HEK293 (cell line): ENCODE data around the gene APEX2.

Experiments used
- CTCF ChIA-PET: fragments of 350-600 bp; formaldehyde crosslinking; extraction: SDS; loops from one replicate; lab custom pipeline; 2021; ENCODE audit warnings: antibody characterized with exemption; lab: Yijun Ruan, JAX
- POLR2A ChIA-PET: fragments of 300-600 bp; formaldehyde crosslinking; extraction: SDS; loops from one replicate; lab custom pipeline; 2020; ENCODE audit warnings: antibody characterized with exemption, inconsistent platforms; lab: Yijun Ruan, JAX
- H3K27ac ChIP-seq: fragments of 200-500 bp; sonication (Bioruptor generic); 2 replicates; pipeline ENCODE4 v1.5.1; 2014; ENCODE audit warnings: low read depth, low read length, control low read depth, inconsistent platforms; ENCODE audit errors: extremely low read depth
- H3K36me3 ChIP-seq, 2 experiments: fragments of 200-500 bp in 1 of 2; sonication (Bioruptor generic) in 1 of 2; 1 replicate in 1 of 2; 2 replicates in 1 of 2; pipeline ENCODE4 v1.5.1; 2014 to 2017; ENCODE audit warnings: inconsistent platforms in 2 of 2, low read length in 2 of 2; ENCODE audit not compliant: control insufficient read depth in 2 of 2, insufficient read depth in 1 of 2
- H3K4me1 ChIP-seq: fragments of 200-500 bp; sonication (Bioruptor generic); 2 replicates; pipeline ENCODE4 v1.5.1; 2014; ENCODE audit warnings: mild to moderate bottlenecking, low read length, inconsistent platforms; ENCODE audit not compliant: control insufficient read depth, insufficient read depth
- H3K4me3 ChIP-seq: 2 replicates; pipeline ENCODE4 v1.5.1; 2011; ENCODE audit warnings: low read depth, mild to moderate bottlenecking, control low read depth, low read length, moderate library complexity
- H3K9me3 ChIP-seq: fragments of 200-500 bp; sonication (Bioruptor generic); 2 replicates; pipeline ENCODE4 v1.5.1; 2014; ENCODE audit warnings: low read depth, low read length, inconsistent platforms; ENCODE audit not compliant: control insufficient read depth, insufficient read depth
- BCL11A ChIP-seq: fragments of 450-650 bp; formaldehyde crosslinking; IDR thresholded peaks from 2 replicates; pipeline ENCODE4 v1.5.1; 2016; ENCODE audit warnings: low read depth, missing biosample characterization, missing genetic modification characterization
- HOXC10 ChIP-seq: sonication (generic); formaldehyde crosslinking; IDR thresholded peaks from 2 replicates; pipeline ENCODE4 v1.8.1; 2023; ENCODE audit warnings: mild to moderate bottlenecking, missing genetic modification reagents
- KLF10 ChIP-seq: fragments of 450-650 bp; IDR thresholded peaks from 2 replicates; pipeline ENCODE4 v1.5.1; 2018; ENCODE audit warnings: missing biosample characterization, mild to moderate bottlenecking, missing genetic modification characterization
- KLF8 ChIP-seq: fragments of 450-650 bp; formaldehyde crosslinking; IDR thresholded peaks from 2 replicates; pipeline ENCODE4 v1.5.1; 2016; ENCODE audit warnings: missing biosample characterization, missing genetic modification characterization
- KLF9 ChIP-seq: fragments of 450-650 bp; formaldehyde crosslinking; IDR thresholded peaks from 2 replicates; pipeline ENCODE4 v1.5.1; 2016; ENCODE audit warnings: missing biosample characterization, missing genetic modification characterization, low read depth
- MYNN ChIP-seq: fragments of 450-650 bp; formaldehyde crosslinking; IDR thresholded peaks from 2 replicates; pipeline ENCODE4 v1.5.1; 2016; ENCODE audit warnings: missing biosample characterization, missing genetic modification characterization, borderline replicate concordance
- SP3 ChIP-seq: fragments of 450-650 bp; formaldehyde crosslinking; IDR thresholded peaks from 2 replicates; pipeline ENCODE4 v1.5.1; 2016; ENCODE audit warnings: missing biosample characterization, missing genetic modification characterization
- ZNF112 ChIP-seq: fragments of 450-650 bp; formaldehyde crosslinking; IDR thresholded peaks from 2 replicates; pipeline ENCODE4 v1.5.0; 2017; ENCODE audit warnings: missing biosample characterization, missing genetic modification characterization
- ZNF114 ChIP-seq: fragments of 450-650 bp; formaldehyde crosslinking; IDR thresholded peaks from 2 replicates; pipeline ENCODE4 v1.5.0; 2017; ENCODE audit warnings: missing biosample characterization, missing genetic modification characterization
- ZNF121 ChIP-seq: fragments of 450-650 bp; formaldehyde crosslinking; IDR thresholded peaks from 2 replicates; pipeline ENCODE4 v1.5.1; 2016; ENCODE audit warnings: missing biosample characterization, missing genetic modification characterization
- ZNF138 ChIP-seq: fragments of 450-650 bp; formaldehyde crosslinking; IDR thresholded peaks from 2 replicates; pipeline ENCODE4 v1.5.1; 2016; ENCODE audit warnings: missing biosample characterization, missing genetic modification characterization, borderline replicate concordance
- ZNF140 ChIP-seq: fragments of 450-650 bp; formaldehyde crosslinking; IDR thresholded peaks from 2 replicates; pipeline ENCODE4 v1.5.1; 2016; ENCODE audit warnings: missing biosample characterization, missing genetic modification characterization
- ZNF214 ChIP-seq: fragments of 450-650 bp; formaldehyde crosslinking; IDR thresholded peaks from 2 replicates; pipeline ENCODE4 v1.5.1; 2017; ENCODE audit warnings: missing biosample characterization, mild to moderate bottlenecking, missing genetic modification characterization, borderline replicate concordance
- ZNF239 ChIP-seq: fragments of 450-650 bp; formaldehyde crosslinking; IDR thresholded peaks from 2 replicates; pipeline ENCODE4 v1.5.1; 2016; ENCODE audit warnings: missing biosample characterization, missing genetic modification characterization
- ZNF324 ChIP-seq: fragments of 450-650 bp; formaldehyde crosslinking; IDR thresholded peaks from 2 replicates; pipeline ENCODE4 v1.5.1; 2016; ENCODE audit warnings: missing biosample characterization, missing genetic modification characterization
- ZNF416 ChIP-seq: fragments of 450-650 bp; formaldehyde crosslinking; IDR thresholded peaks from 2 replicates; pipeline ENCODE4 v1.5.1; 2016; ENCODE audit warnings: missing biosample characterization, missing genetic modification characterization
- ZNF585B ChIP-seq: fragments of 450-650 bp; formaldehyde crosslinking; IDR thresholded peaks from 2 replicates; pipeline ENCODE4 v1.5.1; 2016; ENCODE audit warnings: missing biosample characterization, missing genetic modification characterization
- ZNF629 ChIP-seq: fragments of 450-650 bp; formaldehyde crosslinking; IDR thresholded peaks from 2 replicates; pipeline ENCODE4 v1.5.1; 2017; ENCODE audit warnings: missing biosample characterization, missing genetic modification characterization
- ZNF654 ChIP-seq: fragments of 450-650 bp; formaldehyde crosslinking; IDR thresholded peaks from 2 replicates; pipeline ENCODE4 v1.5.1; 2016; ENCODE audit warnings: low read depth, missing biosample characterization, missing genetic modification characterization
- ZNF658 ChIP-seq: fragments of 450-650 bp; formaldehyde crosslinking; IDR thresholded peaks from 2 replicates; pipeline ENCODE4; 2016; ENCODE audit warnings: missing biosample characterization, missing genetic modification characterization
- ZNF76 ChIP-seq: fragments of 450-650 bp; formaldehyde crosslinking; IDR thresholded peaks from 2 replicates; pipeline ENCODE4; 2016; ENCODE audit warnings: low read depth, missing biosample characterization, missing genetic modification characterization, borderline replicate concordance
- ZNF785 ChIP-seq: fragments of 450-650 bp; formaldehyde crosslinking; IDR thresholded peaks from 2 replicates; pipeline ENCODE4 v1.5.1; 2016; ENCODE audit warnings: missing biosample characterization, missing genetic modification characterization
- ZXDB ChIP-seq: fragments of 450-650 bp; formaldehyde crosslinking; IDR thresholded peaks from 2 replicates; pipeline ENCODE4 v1.5.1; 2016; ENCODE audit warnings: missing biosample characterization, missing genetic modification characterization
- TF ChIP-seq, protein P1 (sequence below): fragments of 450-650 bp; formaldehyde crosslinking; IDR thresholded peaks from 2 replicates; pipeline ENCODE4 v1.5.1; 2016; ENCODE audit warnings: missing biosample characterization, missing genetic modification characterization
- TF ChIP-seq, protein P2 (sequence below): fragments of 450-650 bp; formaldehyde crosslinking; IDR thresholded peaks from 2 replicates; pipeline ENCODE4 v1.5.1; 2017; ENCODE audit warnings: missing biosample characterization, missing genetic modification characterization

APEX2 gene

DNA sequence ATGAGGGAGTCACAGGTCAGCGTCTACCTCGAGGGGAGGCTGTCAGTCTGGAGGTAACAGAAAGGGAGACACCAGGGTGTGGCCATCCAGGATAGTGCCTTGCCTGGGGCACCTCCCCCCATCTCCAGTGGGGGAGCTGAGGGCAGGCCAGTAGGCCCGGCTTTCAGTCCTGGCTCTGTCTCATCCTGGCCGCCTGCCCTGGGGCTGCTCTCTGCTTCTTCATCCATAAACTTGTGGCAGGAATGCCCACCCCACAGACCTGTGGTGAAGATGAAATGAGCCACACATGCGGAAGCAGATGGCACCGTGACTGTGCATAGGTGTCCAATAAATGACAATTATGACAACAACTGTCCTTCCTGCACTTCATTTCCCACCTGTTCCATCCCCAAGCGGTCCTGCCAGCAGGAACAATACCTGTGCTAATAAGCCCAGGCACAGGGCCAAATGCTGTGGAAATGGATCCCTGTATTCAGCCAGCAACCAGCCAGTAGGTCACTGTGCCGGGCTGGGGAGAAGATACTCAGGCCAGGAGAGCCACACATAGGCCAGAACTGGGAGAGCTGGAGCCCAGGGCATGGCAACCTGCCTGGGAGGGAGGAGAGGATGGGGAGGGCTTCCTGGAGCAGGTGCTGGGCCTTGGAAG, 49.3 kb upstream of the APEX2 start:
- ChIA-PET CTCF (no interaction called here), POLR2A (no interaction called here)
- Histone ChIP-seq H3K4me1 (no peaks in the 10 kb centered on the region), H3K9me3 (no peaks in the 10 kb centered on the region), H3K4me3 (no peak overlapping the region), H3K27ac (no peak overlapping the region), H3K36me3 (no peaks in the 10 kb centered on the region)
- TF ChIP-seq BCL11A (tag by site-specific recombination) (no peak), ZNF239 (tag by site-specific recombination) (no peak), ZNF629 (no peak), ZNF112 (tag by site-specific recombination) (no peak), SP3 (no peak), KLF8 (no peak), ZNF76 (no peak), ZNF658 (tag by site-specific recombination) (no peak), ZXDB (tag by site-specific recombination) (no peak), ZNF585B (tag by site-specific recombination) (no peak), ZNF138 (tag by site-specific recombination) (no peak)
- TF ChIP-seq, protein P1, sequence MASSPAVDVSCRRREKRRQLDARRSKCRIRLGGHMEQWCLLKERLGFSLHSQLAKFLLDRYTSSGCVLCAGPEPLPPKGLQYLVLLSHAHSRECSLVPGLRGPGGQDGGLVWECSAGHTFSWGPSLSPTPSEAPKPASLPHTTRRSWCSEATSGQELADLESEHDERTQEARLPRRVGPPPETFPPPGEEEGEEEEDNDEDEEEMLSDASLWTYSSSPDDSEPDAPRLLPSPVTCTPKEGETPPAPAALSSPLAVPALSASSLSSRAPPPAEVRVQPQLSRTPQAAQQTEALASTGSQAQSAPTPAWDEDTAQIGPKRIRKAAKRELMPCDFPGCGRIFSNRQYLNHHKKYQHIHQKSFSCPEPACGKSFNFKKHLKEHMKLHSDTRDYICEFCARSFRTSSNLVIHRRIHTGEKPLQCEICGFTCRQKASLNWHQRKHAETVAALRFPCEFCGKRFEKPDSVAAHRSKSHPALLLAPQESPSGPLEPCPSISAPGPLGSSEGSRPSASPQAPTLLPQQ (tag by site-specific recombination): no peak

- TF ChIP-seq ZNF114 (tag by site-specific recombination) (no peak), ZNF121 (no peak), ZNF416 (tag by site-specific recombination) (no peak), KLF9 (tag by site-specific recombination) (no peak), KLF10 (tag by site-specific recombination) (no peak), HOXC10 (CRISPR knock-in tag) (no peak), ZNF214 (tag by site-specific recombination) (no peak), ZNF140 (tag by site-specific recombination) (no peak), ZNF654 (tag by site-specific recombination) (no peak), ZNF324 (tag by site-specific recombination) (no peak), MYNN (no peak), ZNF785 (tag by site-specific recombination) (no peak)
- TF ChIP-seq, protein P2, sequence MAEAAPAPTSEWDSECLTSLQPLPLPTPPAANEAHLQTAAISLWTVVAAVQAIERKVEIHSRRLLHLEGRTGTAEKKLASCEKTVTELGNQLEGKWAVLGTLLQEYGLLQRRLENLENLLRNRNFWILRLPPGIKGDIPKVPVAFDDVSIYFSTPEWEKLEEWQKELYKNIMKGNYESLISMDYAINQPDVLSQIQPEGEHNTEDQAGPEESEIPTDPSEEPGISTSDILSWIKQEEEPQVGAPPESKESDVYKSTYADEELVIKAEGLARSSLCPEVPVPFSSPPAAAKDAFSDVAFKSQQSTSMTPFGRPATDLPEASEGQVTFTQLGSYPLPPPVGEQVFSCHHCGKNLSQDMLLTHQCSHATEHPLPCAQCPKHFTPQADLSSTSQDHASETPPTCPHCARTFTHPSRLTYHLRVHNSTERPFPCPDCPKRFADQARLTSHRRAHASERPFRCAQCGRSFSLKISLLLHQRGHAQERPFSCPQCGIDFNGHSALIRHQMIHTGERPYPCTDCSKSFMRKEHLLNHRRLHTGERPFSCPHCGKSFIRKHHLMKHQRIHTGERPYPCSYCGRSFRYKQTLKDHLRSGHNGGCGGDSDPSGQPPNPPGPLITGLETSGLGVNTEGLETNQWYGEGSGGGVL (tag by site-specific recombination): no peak
- ChIA-PET CTCF (interaction anchor here (0.6 to 0.7 kb wide), 3 partner anchors 32 to 1524 kb away, joined by 3 to 4 read pairs (median 3); partner anchors contain the start of gene PFKFB1), POLR2A (no interaction called here)
- Histone ChIP-seq H3K9me3 (no peaks in the 10 kb centered on the region), H3K36me3 (no peaks in the 10 kb centered on the region), H3K4me1 (no peaks in the 10 kb centered on the region), H3K27ac (no peak overlapping the region), H3K4me3 (no peak overlapping the region)
Measured at GRCh38 chrX:54961750-54962149, 38.4 kb upstream of the APEX2 start.
